Measurements from ENCODE around the gene FN3KRP. TPM values are rescaled to one million over a fixed set of nuclear protein-coding genes. Genes with fewer than 3 reads are reported as not detected.

FN3KRP gene
- total and polyA plus RNA-seq, 2 donors (not counting 3 experiments of a cell fraction or from before 2014, with no cell fraction given), result 22.2 to 35.2 TPM

GRCh38 chr17:82722341-82723013 is 6.0 kb downstream of the FN3KRP start:
- H3K36me3 ChIP-seq (ENCODE audit: control insufficient read depth in 2 of 2, extremely low read depth in 1 of 2, insufficient read depth in 2 of 2, low read length in 2 of 2), result peaks cover 2 to 8% of the 10 kb centered on the region in 2 experiments
- no peaks in the 10 kb centered on the region for H3K9me1 ChIP-seq (replicated peaks; ENCODE audit: control insufficient read depth, extremely low read depth, insufficient read depth, low read length)
- no TSS peak for BruUV-seq (replicated peaks)
- ChIA-PET POLR2A (no interaction called here), CTCF (no interaction called here)
- TF ChIP-seq JUN (IDR thresholded peaks at IDR 0.05; ENCODE audit: borderline replicate concordance, insufficient read depth, insufficient read length, low read depth) (no peak), FOS (IDR thresholded peaks at IDR 0.05; ENCODE audit: borderline replicate concordance, insufficient read depth, low read length) (no peak), MAX (IDR thresholded peaks at IDR 0.05; ENCODE audit: insufficient read depth, insufficient read length) (no peak), GATA2 (IDR thresholded peaks at IDR 0.05; ENCODE audit: insufficient read depth, insufficient read length, low read depth, low read length) (no peak), MYC (IDR thresholded peaks at IDR 0.05; ENCODE audit: low read depth, low read length) (no peak), EZH2 (IDR thresholded peaks at IDR 0.05; ENCODE audit: borderline replicate concordance, low read depth, low read length, severe bottlenecking) (no peak), POLR2AphosphoS5 (IDR thresholded peaks at IDR 0.05; ENCODE audit: insufficient read depth, low read depth, low read length) (no peak), CTCF (IDR thresholded peaks at IDR 0.05; ENCODE audit: extremely low read depth in 1 of 2, insufficient read depth in 1 of 2, low read depth in 1 of 2, low read length in 2 of 2) (no peak), POLR2A (IDR thresholded peaks at IDR 0.05; ENCODE audit: low read depth, low read length) (no peak)
- DNase-seq (ENCODE audit: low read depth, low spot score), result no peak
- no peaks in the 10 kb centered on the region for H4K20me1 ChIP-seq (replicated peaks; ENCODE audit: control insufficient read depth, extremely low read depth, insufficient read depth, low read length)
- no peak overlapping the region for H2AFZ ChIP-seq (ENCODE audit: low read depth, low read length)
- H3K9ac ChIP-seq (replicated peaks; ENCODE audit: extremely low read depth, insufficient read depth, low read length), result no peak overlapping the region
- peaks cover 9% of the 10 kb centered on the region for H3K79me2 ChIP-seq (ENCODE audit: control insufficient read depth, insufficient read depth, low read length)
- H3K4me3 ChIP-seq (replicated peaks in 1 of 3; ENCODE audit: insufficient read depth in 1 of 3, low read depth in 1 of 3, low read length in 3 of 3), result no peak overlapping the region
- H3K4me1 ChIP-seq (ENCODE audit: control insufficient read depth, extremely low read depth, insufficient read depth, low read length), result peaks cover 5% of the 10 kb centered on the region
- dilution Hi-C loops (cut with MboI; ENCODE audit: extremely low pct_ligation_motif_present, low sequenced_read_pairs) (no loop called here), intact Hi-C loops (cut with micrococcal nuclease) (no loop called here)
- no peak for FAIRE-seq
- H3K27me3 ChIP-seq (ENCODE audit: control insufficient read depth in 2 of 2, insufficient read depth in 2 of 2, low read length in 2 of 2), result no peaks in the 10 kb centered on the region
- H3K4me2 ChIP-seq (ENCODE audit: insufficient read depth, low read length), result no peak overlapping the region
- H3K9me3 ChIP-seq (replicated peaks; ENCODE audit: control insufficient read depth, insufficient read depth, low read length), result no peaks in the 10 kb centered on the region
- no peak overlapping the region for H3K27ac ChIP-seq (ENCODE audit: insufficient read depth, low read depth, low read length)

Measured in endothelial cell of umbilical vein (primary cell).